GM19463 (cell line): ENCODE results near the gene ARHGAP23.

Source experiments
- ATAC-seq: cut with Tn5 transposase; IDR thresholded peaks from one replicate; pipeline ENCODE4 v1.9.1; 2021; ENCODE audit warnings: mild to moderate bottlenecking, moderate library complexity; ENCODE audit not compliant: unreplicated experiment

ARHGAP23 gene, protein sequence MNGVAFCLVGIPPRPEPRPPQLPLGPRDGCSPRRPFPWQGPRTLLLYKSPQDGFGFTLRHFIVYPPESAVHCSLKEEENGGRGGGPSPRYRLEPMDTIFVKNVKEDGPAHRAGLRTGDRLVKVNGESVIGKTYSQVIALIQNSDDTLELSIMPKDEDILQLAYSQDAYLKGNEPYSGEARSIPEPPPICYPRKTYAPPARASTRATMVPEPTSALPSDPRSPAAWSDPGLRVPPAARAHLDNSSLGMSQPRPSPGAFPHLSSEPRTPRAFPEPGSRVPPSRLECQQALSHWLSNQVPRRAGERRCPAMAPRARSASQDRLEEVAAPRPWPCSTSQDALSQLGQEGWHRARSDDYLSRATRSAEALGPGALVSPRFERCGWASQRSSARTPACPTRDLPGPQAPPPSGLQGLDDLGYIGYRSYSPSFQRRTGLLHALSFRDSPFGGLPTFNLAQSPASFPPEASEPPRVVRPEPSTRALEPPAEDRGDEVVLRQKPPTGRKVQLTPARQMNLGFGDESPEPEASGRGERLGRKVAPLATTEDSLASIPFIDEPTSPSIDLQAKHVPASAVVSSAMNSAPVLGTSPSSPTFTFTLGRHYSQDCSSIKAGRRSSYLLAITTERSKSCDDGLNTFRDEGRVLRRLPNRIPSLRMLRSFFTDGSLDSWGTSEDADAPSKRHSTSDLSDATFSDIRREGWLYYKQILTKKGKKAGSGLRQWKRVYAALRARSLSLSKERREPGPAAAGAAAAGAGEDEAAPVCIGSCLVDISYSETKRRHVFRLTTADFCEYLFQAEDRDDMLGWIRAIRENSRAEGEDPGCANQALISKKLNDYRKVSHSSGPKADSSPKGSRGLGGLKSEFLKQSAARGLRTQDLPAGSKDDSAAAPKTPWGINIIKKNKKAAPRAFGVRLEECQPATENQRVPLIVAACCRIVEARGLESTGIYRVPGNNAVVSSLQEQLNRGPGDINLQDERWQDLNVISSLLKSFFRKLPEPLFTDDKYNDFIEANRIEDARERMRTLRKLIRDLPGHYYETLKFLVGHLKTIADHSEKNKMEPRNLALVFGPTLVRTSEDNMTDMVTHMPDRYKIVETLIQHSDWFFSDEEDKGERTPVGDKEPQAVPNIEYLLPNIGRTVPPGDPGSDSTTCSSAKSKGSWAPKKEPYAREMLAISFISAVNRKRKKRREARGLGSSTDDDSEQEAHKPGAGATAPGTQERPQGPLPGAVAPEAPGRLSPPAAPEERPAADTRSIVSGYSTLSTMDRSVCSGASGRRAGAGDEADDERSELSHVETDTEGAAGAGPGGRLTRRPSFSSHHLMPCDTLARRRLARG (N-terminal part only)

DNA sequence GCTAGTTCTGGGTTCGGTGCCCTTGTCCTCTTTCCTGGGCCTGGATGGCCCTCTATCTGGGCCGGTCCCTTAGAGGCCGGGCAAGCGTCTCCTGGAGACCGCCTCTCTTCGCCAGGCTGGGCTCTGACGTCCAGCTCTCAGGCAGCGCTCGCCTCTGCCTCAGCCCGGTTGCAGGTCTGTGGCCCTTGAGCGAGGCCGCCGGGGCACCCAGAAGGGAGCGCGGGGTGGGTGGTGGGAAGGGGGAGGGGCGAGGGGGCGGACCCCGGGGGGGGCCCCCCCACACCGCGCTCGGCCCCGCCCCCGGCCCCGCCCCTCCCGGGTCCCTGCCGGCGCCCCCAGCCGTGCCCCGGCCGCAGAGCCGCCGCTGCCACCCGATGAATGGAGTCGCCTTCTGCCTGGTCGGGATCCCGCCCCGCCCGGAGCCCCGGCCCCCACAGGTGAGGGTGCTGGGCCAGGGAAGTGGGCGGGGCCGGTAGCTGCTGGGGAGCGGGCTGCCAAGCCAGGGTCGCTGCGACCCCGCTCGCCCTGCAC lies at the start of gene ARHGAP23:
TSS of gene ARHGAP23 (plus strand) at position 353 of the 531 bp plus-strand sequence. CDS start at position 375, 22 bp downstream.
- ATAC-seq = no peak

DNA sequence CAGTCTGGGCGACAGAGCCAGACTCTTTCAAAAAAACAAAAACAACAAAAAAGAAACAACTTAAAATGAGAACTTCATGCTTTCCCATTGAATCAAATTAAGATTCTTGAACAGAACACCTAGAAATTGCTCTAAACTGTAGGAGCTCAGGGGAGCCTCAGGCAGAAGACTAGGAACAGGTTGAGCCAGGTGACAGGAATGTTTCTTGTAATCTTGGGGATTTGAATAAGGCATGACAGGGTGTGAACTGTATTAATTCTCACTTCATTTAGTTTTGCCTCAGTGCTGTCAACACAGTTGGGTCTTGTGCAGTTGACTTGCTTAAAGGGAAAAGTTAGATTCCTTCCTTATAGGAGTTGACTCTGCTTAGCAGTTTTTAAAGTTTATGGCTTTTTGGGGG lies 48.8 kb upstream of the ARHGAP23 start:
- ATAC-seq = no peak

DNA sequence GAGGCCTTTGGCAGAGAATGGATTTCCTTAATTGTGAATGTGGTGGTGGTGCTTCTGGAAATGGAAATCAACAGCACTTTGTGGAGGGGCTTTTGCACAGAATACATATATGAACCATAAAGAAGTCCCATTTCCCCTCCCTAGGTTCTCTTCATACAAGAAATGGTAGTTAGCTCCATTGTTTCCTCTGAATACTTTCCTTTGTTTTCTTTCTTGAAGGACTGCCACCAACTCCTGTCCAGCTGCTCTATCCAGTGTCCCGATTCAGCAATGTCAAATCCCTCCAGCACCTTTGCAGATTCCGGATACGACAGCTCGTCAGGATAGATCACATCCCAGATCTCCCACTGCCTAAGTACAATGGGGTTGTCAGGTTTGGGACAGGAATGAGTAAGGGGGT lies 33.2 kb upstream of the ARHGAP23 start:
- no peak for ATAC-seq

DNA sequence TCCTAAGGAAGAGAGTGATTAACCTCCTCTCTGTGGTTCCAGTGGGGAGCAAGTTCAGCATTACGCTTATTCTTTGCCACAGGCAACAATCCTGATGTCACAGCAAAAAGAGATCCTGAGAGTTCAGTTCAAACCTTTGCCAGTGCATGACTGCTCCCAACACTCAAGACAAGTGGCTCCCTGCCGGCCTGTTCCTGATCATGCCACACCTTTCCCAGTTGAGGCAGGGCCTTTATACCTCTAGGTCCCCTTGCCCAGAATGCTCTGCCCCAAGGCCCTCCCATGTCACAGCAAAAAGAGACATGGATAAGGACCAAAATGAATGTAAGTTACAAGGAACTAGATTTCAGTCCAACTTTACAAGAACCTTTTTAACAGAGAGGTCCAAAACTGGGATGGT lies 31.0 kb upstream of the ARHGAP23 start:
- no peak for ATAC-seq

DNA sequence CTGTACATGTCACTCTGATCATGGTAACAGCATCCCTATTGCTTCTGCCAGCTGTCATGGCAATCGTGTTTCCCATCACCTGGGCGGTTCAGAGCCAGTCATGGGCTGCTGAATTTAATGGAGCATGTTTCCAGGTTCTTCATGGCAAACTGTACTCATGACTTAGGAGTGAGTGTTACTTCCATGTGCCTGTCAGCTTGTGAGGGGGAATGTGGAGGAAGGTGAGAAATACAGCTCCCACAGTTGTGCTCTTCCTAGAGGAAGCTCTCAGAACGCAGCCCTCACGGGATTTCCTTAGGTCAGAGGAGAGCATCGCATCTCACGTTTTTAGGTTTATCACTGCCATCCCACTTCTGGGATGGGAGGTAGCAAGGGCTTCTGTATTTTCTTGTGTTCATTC lies 28.0 kb upstream of the ARHGAP23 start:
- no peak for ATAC-seq

DNA sequence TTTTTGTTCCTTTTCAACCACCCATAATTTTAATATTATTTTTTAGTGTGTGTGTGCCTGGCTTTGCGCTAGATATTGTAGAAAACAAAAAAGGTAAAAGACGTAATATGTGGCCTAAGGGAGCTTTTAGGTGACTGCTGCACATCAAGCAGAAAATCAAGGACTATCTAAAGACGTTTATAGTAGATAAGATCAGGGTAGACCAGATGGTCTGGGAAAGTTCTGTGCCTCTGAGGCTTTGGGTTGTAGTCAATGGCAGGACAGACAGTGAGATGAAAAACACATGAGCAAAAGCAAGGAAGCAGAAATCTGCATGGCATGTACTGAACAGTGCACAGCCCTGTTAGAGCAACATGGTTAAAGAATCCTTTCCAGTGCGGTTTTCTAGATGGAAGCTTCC lies 26.8 kb upstream of the ARHGAP23 start:
- no peak for ATAC-seq

DNA sequence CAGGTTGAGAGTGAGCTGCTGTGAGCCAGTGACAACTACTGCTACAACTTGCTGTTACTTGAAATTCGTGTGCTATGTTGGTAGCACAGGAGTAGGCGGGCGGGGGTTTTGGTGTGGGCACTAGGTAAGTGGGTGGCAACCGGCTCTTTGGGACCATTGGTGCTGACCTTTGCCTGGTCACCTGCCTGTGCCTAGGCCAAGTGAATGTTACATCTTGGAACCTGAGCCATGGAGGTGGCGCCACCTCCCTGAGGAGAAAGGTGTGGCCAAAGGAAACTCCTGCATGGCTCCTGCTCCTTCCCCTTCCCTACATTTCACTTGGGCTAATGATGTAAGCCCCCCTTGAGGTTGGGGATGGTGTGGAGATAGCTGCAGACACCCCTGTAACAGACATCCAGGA lies 25.4 kb upstream of the ARHGAP23 start:
- ATAC-seq = no peak

DNA sequence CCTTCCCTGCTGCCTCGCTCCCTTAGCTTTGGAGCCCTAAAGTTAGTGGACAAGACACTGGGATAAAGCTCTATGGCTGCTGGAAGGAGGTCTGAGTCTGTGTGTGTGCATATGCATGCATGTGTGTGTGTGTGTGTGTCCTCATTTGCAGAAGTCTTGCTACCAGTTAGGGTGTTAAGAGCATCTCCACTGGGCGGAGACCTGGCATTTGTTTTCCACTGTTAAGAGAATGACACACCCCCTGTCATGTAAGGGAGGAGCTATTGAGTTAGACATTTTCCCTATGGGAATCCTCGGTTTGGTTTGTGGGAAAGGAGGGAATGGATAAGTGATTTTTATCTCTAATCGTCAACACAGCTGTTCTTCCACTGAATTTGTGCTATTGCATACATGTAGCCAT lies 24.8 kb upstream of the ARHGAP23 start:
- no peak for ATAC-seq

DNA sequence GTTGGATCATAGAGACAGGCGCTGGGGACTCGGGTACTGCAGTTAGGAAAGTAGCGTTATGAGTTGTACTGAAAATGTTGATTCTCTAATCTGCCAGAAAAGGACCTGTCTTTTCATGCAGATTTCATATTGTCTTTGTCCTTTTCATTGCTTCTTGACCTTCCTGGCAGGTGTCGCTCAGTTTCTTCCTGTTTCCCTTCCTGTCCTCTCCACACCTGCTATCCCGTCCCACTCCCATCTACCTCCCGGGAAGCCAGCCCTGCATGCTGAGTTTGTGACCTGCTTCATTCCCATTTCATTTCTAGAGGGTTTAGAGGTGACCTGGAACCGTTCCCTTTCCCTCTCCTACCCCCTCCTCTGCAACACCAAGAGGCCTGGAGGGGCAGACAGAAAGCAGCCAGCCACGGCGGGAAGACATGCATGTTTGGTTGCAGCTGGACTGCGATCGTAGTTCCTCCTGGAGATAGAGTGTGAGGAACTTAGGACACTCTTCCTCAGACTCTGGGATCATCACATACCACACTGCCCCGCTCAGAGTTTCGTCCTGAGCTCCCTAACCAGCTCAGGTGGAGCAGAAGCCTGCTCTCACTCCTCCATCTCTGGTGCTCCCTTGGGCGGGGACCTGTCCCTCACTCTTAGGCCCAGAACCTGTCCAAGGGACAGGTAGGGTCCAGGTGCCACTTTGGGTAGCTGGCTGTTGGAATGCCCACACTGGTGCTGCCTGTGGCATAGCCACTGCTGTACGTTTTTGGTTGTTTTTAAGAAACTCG lies 23.9 kb upstream of the ARHGAP23 start:
- no peak for ATAC-seq

DNA sequence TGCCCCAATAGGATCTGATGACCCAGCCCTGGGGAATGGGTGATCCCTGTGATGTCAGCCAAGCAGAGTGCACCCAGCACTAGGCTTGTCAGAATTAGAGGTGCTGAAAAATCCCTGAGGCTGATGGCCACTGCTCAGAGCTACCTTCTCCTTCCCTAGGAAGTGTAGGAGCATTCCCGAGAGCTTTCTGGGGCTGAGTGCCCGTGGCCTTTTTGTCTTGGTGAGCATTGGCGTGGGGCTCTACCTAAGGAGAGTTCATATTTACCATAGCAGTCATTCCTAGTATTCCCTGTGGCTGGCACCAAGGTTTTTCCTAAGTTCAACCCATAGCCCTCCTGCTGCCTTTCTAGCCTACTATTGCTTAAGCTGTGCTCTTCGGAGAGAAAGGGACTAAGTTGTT lies 22.6 kb upstream of the ARHGAP23 start:
- ATAC-seq = no peak

DNA sequence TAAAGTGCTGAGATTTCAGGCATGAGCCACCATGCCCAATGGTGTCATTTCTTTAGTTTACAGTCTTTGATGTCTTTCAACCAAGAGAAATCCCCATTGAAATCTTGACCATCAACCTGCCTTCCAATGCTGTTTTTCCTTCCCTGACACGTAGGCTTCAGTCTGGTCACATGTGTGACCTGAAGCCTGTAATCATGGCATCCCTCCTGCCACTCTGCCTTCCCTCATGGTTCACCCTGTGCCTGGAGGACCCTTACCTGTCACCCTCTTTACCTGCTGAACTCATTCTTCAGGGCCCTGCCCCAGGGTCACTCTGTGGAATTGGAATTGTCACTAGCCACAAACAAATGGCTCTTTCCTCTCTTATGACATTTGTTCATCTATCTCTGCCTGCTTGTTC lies 18.1 kb upstream of the ARHGAP23 start:
- ATAC-seq = no peak

DNA sequence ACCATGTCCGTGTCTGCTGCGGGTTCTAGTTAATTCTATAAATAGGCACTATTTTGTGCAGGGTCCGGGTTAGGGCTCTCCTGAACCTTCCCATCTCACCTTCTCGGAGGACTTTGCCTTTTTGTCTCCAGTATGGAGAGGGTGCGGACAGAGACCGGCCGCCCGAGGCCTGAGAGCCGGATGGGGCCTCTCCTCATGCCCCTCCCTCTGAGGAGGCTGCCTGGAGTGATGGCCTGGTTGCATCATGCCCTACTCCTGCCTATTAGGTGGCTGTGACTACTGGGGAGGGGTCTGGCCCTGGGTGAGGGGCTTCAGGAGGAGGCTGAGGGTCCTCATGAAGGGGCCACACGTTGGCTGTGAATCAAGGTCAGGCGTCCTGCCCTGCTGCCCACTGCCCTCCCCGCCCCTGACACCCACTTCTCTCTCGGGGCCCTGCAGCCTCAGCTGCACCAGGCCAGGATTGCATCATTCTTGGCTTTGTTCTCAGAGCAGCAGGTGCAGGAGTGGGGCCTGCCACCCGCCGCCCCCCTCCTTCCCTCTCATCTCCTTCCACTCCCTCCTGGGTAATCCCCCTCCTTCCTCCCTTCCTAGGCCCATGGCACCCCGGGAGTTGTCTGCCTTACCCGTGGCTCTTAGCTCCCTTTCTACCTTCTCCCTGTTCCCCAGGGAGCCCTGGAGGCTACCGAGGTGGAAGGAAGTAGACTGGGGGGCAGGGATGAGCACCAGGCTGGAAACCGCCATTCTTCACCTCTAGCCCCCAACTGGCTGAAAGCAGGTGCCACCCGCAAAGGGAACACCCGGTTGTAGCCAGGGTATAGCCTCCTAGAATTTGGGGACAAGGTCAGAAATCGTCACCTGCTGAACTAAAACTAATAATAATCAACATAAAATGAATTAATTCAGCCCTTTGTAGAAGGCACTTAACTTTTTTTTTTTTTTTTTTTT lies 12.7 kb upstream of the ARHGAP23 start:
- no peak for ATAC-seq

DNA sequence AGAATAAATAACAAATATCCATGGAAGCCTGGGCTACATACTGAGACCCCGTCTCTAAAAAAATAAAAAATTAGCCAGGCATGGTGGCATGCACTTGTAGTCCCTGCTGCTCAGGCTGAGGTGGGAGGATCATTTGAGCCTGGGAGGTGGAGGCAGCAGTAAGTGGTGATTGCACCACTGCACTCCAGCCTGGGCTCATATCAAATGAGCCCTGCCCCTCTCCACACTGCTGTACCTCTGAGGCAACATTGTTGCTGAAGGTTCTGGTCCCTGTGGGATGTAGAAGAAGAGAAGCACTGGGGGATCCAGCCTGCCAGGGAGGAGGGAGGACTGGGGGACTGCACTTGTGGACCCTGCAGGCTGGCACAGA lies 11.4 kb upstream of the ARHGAP23 start:
- no peak for ATAC-seq

DNA sequence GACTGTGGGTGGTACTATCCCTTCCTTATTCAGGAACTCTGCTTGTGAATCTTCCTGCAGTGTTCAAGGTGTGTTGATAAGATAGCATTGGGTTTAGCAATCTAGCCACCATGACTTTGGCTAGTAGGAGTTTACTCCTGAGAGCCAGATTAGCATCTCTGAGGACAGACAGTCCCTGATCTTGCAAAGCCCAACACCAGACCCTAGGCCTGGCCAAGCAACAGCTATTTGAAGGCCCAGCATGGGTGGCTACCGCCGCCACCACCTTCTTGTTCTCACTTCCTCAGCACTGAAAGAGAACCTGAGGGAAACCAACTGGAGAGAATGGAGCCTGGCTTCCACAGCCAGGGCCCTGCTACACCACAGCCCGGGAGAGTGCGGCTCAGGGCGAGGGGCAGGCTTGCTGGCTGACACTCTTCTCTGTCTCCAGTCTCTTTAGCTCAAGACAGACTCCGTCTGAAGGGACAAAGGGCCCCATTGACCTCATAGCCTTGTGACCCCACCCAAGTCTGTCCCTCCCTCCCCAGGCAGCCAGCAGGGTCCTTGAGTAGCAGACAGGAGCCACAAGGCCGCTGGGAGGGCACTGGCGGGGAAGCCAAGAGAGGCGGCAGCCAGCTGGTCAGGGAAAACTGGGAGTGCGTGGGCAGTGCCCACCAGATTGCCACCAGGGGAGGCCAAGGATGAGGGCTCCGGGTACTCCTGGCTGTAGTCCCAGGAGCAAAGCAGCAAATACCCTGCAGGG lies 10.9 kb upstream of the ARHGAP23 start:
- ATAC-seq = no peak

DNA sequence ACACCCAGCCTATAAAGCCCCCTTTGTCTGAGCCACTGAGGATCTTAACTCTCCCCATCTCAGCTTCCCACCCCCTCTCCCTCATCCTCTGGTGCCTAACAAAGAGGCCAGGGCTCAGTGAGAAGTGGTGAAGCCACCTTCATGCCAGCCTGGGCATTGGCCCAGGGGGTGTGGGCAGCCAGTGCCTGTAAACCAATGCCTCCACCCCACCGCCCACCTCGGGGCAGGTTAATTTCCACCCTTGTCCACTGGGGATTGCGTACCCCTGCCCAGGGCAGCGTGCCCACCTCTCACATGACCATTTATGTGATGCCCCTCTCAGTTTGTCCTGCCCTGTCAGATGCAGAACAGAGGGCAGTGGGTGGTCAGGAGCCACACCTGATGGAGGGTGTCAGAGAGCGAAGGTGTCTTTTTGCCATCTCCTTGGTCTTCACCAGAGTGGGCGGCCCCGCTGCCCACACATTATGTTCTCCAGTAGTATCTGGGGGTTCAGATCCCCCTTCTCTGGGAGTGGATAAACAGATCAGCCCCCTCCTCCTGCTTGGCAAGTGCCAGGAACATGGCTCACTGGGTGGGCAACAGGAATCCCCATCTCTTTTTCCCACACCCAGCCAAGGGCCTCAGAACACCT lies 10.1 kb upstream of the ARHGAP23 start:
- no peak for ATAC-seq

DNA sequence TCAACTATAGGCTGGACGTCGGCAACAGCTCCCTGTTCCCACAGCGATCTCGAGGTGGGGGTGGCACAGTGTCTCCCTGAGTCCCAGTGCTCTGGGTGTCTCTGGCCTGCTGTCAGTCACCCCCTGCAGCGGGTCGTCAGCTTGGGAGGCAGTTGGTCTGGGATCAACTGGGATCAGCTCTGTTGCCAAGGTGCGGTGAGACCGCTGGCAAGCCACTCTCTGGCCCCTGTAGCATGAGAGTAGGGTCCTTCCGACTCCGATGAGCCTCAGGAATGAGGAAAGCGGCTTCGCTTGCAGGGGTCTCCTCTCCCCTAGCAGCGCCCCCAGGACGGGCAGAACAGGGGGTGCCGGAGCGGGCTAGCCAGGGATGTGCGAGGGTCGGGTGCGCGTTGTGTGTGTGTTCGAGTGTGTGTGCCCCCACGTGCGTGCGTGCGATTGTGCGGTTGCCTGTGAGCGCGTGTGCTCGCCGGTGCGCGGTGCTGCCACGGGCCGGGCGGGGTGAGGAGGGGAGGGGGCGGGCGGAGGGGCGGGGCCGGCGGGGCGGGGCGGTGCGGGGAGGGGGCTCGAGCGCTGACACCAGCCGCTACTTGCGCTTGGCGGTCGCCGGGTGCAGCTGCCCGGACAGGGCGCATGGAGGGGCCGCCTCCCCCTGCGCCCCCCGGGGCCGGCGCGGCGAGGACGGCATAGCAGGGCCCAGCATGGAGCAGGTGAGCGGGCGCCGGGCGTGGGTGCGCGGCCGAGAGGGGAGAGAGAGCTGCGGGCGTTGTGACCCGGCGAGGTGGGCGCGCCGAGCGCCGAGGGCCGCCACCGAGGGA lies 9.4 kb upstream of the ARHGAP23 start:
- ATAC-seq = no peak

DNA sequence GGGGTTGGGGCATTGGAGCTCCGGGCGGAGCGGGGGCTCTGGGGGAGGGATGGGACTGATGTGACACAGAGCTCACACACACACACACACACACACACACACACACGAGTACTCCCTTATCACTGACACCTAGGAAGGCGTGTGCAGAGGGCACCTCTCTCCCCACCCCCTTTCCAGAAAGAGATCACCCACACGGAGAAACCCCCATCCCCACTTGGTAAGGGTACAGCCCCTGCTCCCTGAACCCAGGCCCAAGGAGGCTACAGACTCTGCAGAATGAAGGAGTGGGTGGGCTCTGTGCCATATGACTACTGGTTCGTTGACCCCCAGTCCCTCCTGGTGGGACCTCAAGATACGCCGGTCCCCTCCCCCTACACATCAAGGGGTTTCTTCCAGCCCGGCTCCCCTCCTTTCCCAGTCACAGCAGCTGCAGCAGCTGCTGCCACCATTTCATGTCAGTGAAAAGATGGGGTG lies 8.7 kb upstream of the ARHGAP23 start:
- ATAC-seq = no peak
